WTC11 (cell line): Measurements from ENCODE around the gene PCGF3.

Experiments used
- ATF3 ChIP-seq: sonication (generic); formaldehyde crosslinking; conservative IDR thresholded peaks from 2 replicates; pipeline ENCODE4 v1.8.1; 2022; ENCODE audit warnings: mild to moderate bottlenecking, missing genetic modification reagents
- CTCF ChIP-seq: fragments of 200-600 bp; IDR thresholded peaks from 2 replicates; pipeline ENCODE4 v1.8.0; 2022; ENCODE audit warnings: antibody characterized with exemption
- ELF4 ChIP-seq: sonication (generic); formaldehyde crosslinking; IDR thresholded peaks from 2 replicates; pipeline ENCODE4 v1.8.1; 2022; ENCODE audit warnings: low read depth, mild to moderate bottlenecking, moderate library complexity, missing genetic modification reagents
- FOXP1 ChIP-seq: sonication (generic); formaldehyde crosslinking; IDR thresholded peaks from 2 replicates; pipeline ENCODE4 v1.8.0; 2022; ENCODE audit warnings: missing genetic modification reagents, mild to moderate bottlenecking, moderate library complexity, borderline replicate concordance
- JUN ChIP-seq: sonication (generic); formaldehyde crosslinking; IDR thresholded peaks from 2 replicates; pipeline ENCODE4 v1.8.0; 2023; ENCODE audit warnings: mild to moderate bottlenecking, missing genetic modification reagents
- MAX ChIP-seq: sonication (generic); formaldehyde crosslinking; IDR thresholded peaks from 2 replicates; pipeline ENCODE4 v1.8.0; 2022; ENCODE audit warnings: mild to moderate bottlenecking, missing genetic modification reagents
- PREB ChIP-seq: sonication (generic); formaldehyde crosslinking; IDR thresholded peaks from 2 replicates; pipeline ENCODE4 v1.8.1; 2022; ENCODE audit warnings: mild to moderate bottlenecking, missing genetic modification reagents, moderate library complexity, borderline replicate concordance
- RELA ChIP-seq: sonication (generic); formaldehyde crosslinking; IDR thresholded peaks from 2 replicates; pipeline ENCODE4 v1.8.1; 2022; ENCODE audit warnings: missing genetic modification reagents, mild to moderate bottlenecking, borderline replicate concordance
- USF1 ChIP-seq: sonication (generic); formaldehyde crosslinking; IDR thresholded peaks from 2 replicates; pipeline ENCODE4 v1.8.0; 2022; ENCODE audit warnings: mild to moderate bottlenecking, missing genetic modification reagents
- ZBTB43 ChIP-seq: sonication (generic); formaldehyde crosslinking; IDR thresholded peaks from 2 replicates; pipeline ENCODE4 v1.8.1; 2023; ENCODE audit warnings: mild to moderate bottlenecking, missing genetic modification reagents
- ZNF138 ChIP-seq: sonication (generic); formaldehyde crosslinking; conservative IDR thresholded peaks from 2 replicates; pipeline ENCODE4 v1.8.1; 2022; ENCODE audit warnings: mild to moderate bottlenecking, moderate library complexity, missing genetic modification reagents
- ZNF281 ChIP-seq: sonication (generic); formaldehyde crosslinking; IDR thresholded peaks from 2 replicates; pipeline ENCODE4 v1.8.0; 2023; ENCODE audit warnings: mild to moderate bottlenecking, missing genetic modification reagents
- ZNF512 ChIP-seq: sonication (generic); formaldehyde crosslinking; IDR thresholded peaks from 2 replicates; pipeline ENCODE4 v1.8.1; 2022; ENCODE audit warnings: missing genetic modification reagents, borderline replicate concordance

GRCh38 chr4:707929-708630, 2.4 kb downstream of the PCGF3 start:
- TF ChIP-seq CTCF (no peak), PREB (CRISPR knock-in tag) (no peak), ATF3 (no peak), RELA (CRISPR knock-in tag) (no peak), ZBTB43 (no peak), JUN (no peak), ZNF138 (CRISPR knock-in tag) (no peak), ZNF512 (no peak), ZNF281 (CRISPR knock-in tag) (no peak), MAX (no peak), USF1 (CRISPR knock-in tag) (no peak), ELF4 (CRISPR knock-in tag) (no peak), FOXP1 (no peak)
